Neural progenitor cell (in vitro differentiated cells): ENCODE results near the gene ZIC5. TPM values are rescaled to one million over a fixed set of nuclear protein-coding genes. Genes with fewer than 3 reads are reported as not detected.

Experiments
- DNase-seq: peaks from one replicate; pipeline ENCODE4 v3.0.0-alpha.2; 2016; ENCODE audit warnings: low spot score
- H2AFZ ChIP-seq: fragments of 200-600 bp; sonication (generic); replicated peaks from 2 replicates; pipeline ENCODE4 v1.6.1; 2016; ENCODE audit warnings: antibody characterized with exemption
- H3F3A ChIP-seq: fragments of 200-600 bp; sonication (generic); 2 replicates; pipeline ENCODE4 v1.6.1; 2016; ENCODE audit warnings: antibody characterized with exemption, low read depth
- H3K27ac ChIP-seq: fragments of 200-600 bp; sonication (generic); 2 replicates; pipeline ENCODE4 v1.5.1; 2016; ENCODE audit warnings: mild to moderate bottlenecking
- H3K27me3 ChIP-seq: fragments of 200-600 bp; sonication (generic); 2 replicates; pipeline ENCODE4 v1.6.1; 2016; ENCODE audit warnings: mild to moderate bottlenecking, moderate library complexity
- H3K36me3 ChIP-seq: fragments of 200-600 bp; sonication (generic); 2 replicates; pipeline ENCODE4 v1.5.1; 2016
- H3K4me1 ChIP-seq: fragments of 200-600 bp; sonication (generic); 2 replicates; pipeline ENCODE4 v1.6.1; 2016; ENCODE audit warnings: mixed run types
- H3K4me2 ChIP-seq: fragments of 200-600 bp; sonication (generic); 2 replicates; pipeline ENCODE4 v1.6.1; 2016
- H3K4me3 ChIP-seq: fragments of 200-600 bp; sonication (generic); 2 replicates; pipeline ENCODE4 v1.5.1; 2016
- H3K79me2 ChIP-seq: fragments of 200-600 bp; sonication (generic); 2 replicates; pipeline ENCODE4 v1.6.1; 2016; ENCODE audit warnings: low read depth
- H3K9ac ChIP-seq: fragments of 200-600 bp; sonication (generic); 2 replicates; pipeline ENCODE4 v1.6.1; 2016
- H3K9me3 ChIP-seq: fragments of 200-600 bp; sonication (generic); 2 replicates; pipeline ENCODE4 v1.5.1; 2016; ENCODE audit warnings: low read depth
- H4K20me1 ChIP-seq: fragments of 200-600 bp; sonication (generic); 2 replicates; pipeline ENCODE4 v1.6.1; 2016; ENCODE audit warnings: low read depth
- H3K27ac Mint-ChIP-seq: 3 replicates; pipeline ENCODE4 v1.8.0; 2021; ENCODE audit warnings: mixed read lengths
- H3K27me3 Mint-ChIP-seq: 2 replicates; pipeline ENCODE4 v1.8.0; 2022; ENCODE audit warnings: low read depth, mild to moderate bottlenecking, inconsistent platforms, moderate library complexity, mixed read lengths; ENCODE audit not compliant: insufficient read depth
- H3K36me3 Mint-ChIP-seq: 3 replicates; pipeline ENCODE4 v1.8.0; 2021; ENCODE audit warnings: mixed read lengths
- H3K4me1 Mint-ChIP-seq: 3 replicates; pipeline ENCODE4 v1.8.0; 2021; ENCODE audit warnings: mixed read lengths
- H3K4me3 Mint-ChIP-seq: 3 replicates; pipeline ENCODE4 v1.8.0; 2021; ENCODE audit warnings: mild to moderate bottlenecking, moderate library complexity, mixed read lengths
- H3K9me3 Mint-ChIP-seq: 3 replicates; pipeline ENCODE4 v1.8.0; 2020; ENCODE audit warnings: mixed read lengths
- EZH2 ChIP-seq: fragments of 200-600 bp; sonication (generic); IDR thresholded peaks from 2 replicates; pipeline ENCODE4 v1.6.1; 2017; ENCODE audit warnings: antibody characterized with exemption, mild to moderate bottlenecking, moderate library complexity
- EZH2phosphoT487 ChIP-seq: fragments of 200-600 bp; sonication (generic); IDR thresholded peaks from 2 replicates; pipeline ENCODE4 v1.6.1; 2017; ENCODE audit warnings: antibody characterized with exemption
- total RNA-seq: library from RNA; depleted of rRNA; stranded (reverse); fragments of >200 nt; gene quantifications from 2 replicates; pipeline ENCODE4 v1.2.3, GENCODE V29; 2015; ENCODE audit warnings: low replicate concordance
- TF ChIP-seq, protein P1 (sequence below): fragments of 200-600 bp; sonication (generic); IDR thresholded peaks from 2 replicates; pipeline ENCODE4 v1.5.1; 2017; ENCODE audit warnings: antibody characterized with exemption, mild to moderate bottlenecking

The ZIC5 gene
- total RNA-seq, 1 donor from 2014 or later: 35.7 TPM

- H3K4me3 ChIP-seq: peak overlapping the region; percentile 67
- peaks cover 50% of the 10 kb centered on the region for H3K36me3 Mint-ChIP-seq
- no peaks in the 10 kb centered on the region for H3K9me3 ChIP-seq
- peak overlapping the region; percentile 98 for H3K4me2 ChIP-seq
- H3K79me2 ChIP-seq: peaks cover 85% of the 10 kb centered on the region
- peak overlapping the region; percentile 49 for H3K27ac ChIP-seq
- TF ChIP-seq EZH2 (no peak), EZH2phosphoT487 (no peak)
- TF ChIP-seq, protein P1, sequence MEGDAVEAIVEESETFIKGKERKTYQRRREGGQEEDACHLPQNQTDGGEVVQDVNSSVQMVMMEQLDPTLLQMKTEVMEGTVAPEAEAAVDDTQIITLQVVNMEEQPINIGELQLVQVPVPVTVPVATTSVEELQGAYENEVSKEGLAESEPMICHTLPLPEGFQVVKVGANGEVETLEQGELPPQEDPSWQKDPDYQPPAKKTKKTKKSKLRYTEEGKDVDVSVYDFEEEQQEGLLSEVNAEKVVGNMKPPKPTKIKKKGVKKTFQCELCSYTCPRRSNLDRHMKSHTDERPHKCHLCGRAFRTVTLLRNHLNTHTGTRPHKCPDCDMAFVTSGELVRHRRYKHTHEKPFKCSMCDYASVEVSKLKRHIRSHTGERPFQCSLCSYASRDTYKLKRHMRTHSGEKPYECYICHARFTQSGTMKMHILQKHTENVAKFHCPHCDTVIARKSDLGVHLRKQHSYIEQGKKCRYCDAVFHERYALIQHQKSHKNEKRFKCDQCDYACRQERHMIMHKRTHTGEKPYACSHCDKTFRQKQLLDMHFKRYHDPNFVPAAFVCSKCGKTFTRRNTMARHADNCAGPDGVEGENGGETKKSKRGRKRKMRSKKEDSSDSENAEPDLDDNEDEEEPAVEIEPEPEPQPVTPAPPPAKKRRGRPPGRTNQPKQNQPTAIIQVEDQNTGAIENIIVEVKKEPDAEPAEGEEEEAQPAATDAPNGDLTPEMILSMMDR: no peak
- peaks cover 44% of the 10 kb centered on the region for H3K27me3 Mint-ChIP-seq
- H3K4me1 Mint-ChIP-seq: peaks cover 47% of the 10 kb centered on the region
- H3K9ac ChIP-seq: no peak overlapping the region
- peaks cover 44% of the 10 kb centered on the region for H3K27me3 ChIP-seq
- H2AFZ ChIP-seq: no peak overlapping the region
- H3K4me3 Mint-ChIP-seq: peak overlapping the region; percentile 98
- H4K20me1 ChIP-seq: peaks cover 96% of the 10 kb centered on the region
- H3K4me1 ChIP-seq: peaks cover 46% of the 10 kb centered on the region
- DNase-seq: peak; percentile 53
- H3K27ac Mint-ChIP-seq: peak overlapping the region; percentile 92
- H3F3A ChIP-seq: peaks cover 95% of the 10 kb centered on the region
- H3K9me3 Mint-ChIP-seq: peaks cover 20% of the 10 kb centered on the region
- H3K36me3 ChIP-seq: peaks cover 35% of the 10 kb centered on the region
Measured at GRCh38 chr13:99986741-99987140, 15.2 kb upstream of the ZIC5 start.

- DNase-seq: peak; percentile 27
- peak overlapping the region; percentile 98 for H3K4me2 ChIP-seq
- H3K36me3 Mint-ChIP-seq: peaks cover 50% of the 10 kb centered on the region
- peaks cover 41% of the 10 kb centered on the region for H3K4me1 Mint-ChIP-seq
- H3F3A ChIP-seq: peaks cover 93% of the 10 kb centered on the region
- H2AFZ ChIP-seq: no peak overlapping the region
- peak overlapping the region; percentile 98 for H3K4me3 Mint-ChIP-seq
- no peak for TF ChIP-seq EZH2phosphoT487
- TF ChIP-seq, protein P1: no peak
- TF ChIP-seq EZH2: no peak
- peaks cover 89% of the 10 kb centered on the region for H4K20me1 ChIP-seq
- peaks cover 20% of the 10 kb centered on the region for H3K9me3 Mint-ChIP-seq
- H3K4me3 ChIP-seq: peak overlapping the region; percentile 67
- peak overlapping the region; percentile 49 for H3K27ac ChIP-seq
- H3K36me3 ChIP-seq: peaks cover 35% of the 10 kb centered on the region
- no peaks in the 10 kb centered on the region for H3K9me3 ChIP-seq
- peaks cover 42% of the 10 kb centered on the region for H3K27me3 Mint-ChIP-seq
- peaks cover 39% of the 10 kb centered on the region for H3K4me1 ChIP-seq
- H3K79me2 ChIP-seq: peaks cover 91% of the 10 kb centered on the region
- H3K9ac ChIP-seq: no peak overlapping the region
- H3K27me3 ChIP-seq: peaks cover 37% of the 10 kb centered on the region
- peak overlapping the region; percentile 99 for H3K27ac Mint-ChIP-seq
Measured at GRCh38 chr13:99985886-99986527, 14.4 kb upstream of the ZIC5 start.

GRCh38 chr13:99985241-99985874, 13.8 kb upstream of the ZIC5 start:
- Histone ChIP-seq H4K20me1 (peaks cover 82% of the 10 kb centered on the region), H3K4me1 (peaks cover 35% of the 10 kb centered on the region), H3K9ac (peak overlapping the region; percentile 75), H3K79me2 (peaks cover 95% of the 10 kb centered on the region), H3K27ac (peak overlapping the region; percentile 99), H3K27me3 (peaks cover 30% of the 10 kb centered on the region), H3K9me3 (no peaks in the 10 kb centered on the region), H3K36me3 (peaks cover 35% of the 10 kb centered on the region), H3K4me2 (peak overlapping the region; percentile 98), H3K4me3 (peak overlapping the region; percentile 76), H3F3A (peaks cover 91% of the 10 kb centered on the region), H2AFZ (no peak overlapping the region)
- peaks cover 42% of the 10 kb centered on the region for H3K27me3 Mint-ChIP-seq
- peaks cover 36% of the 10 kb centered on the region for H3K4me1 Mint-ChIP-seq
- TF ChIP-seq EZH2phosphoT487 (no peak), EZH2 (no peak)
- TF ChIP-seq, protein P1: no peak
- peaks cover 50% of the 10 kb centered on the region for H3K36me3 Mint-ChIP-seq
- H3K9me3 Mint-ChIP-seq: peaks cover 20% of the 10 kb centered on the region
- DNase-seq: peak; percentile 73
- H3K27ac Mint-ChIP-seq: peak overlapping the region; percentile 99
- peak overlapping the region; percentile 100 for H3K4me3 Mint-ChIP-seq
